Measurements from ENCODE around the gene DELE1. TPM values are rescaled to one million over a fixed set of nuclear protein-coding genes. Genes with fewer than 3 reads are reported as not detected.

The DELE1 gene
- total RNA-seq, 3 donors from 2014 or later (not counting 1 experiment from before 2014, with no cell fraction given): 106 to 125 (median 115) TPM

- H3K4me3 Mint-ChIP-seq: no peak overlapping the region
- no peak for ATAC-seq
Measured at GRCh38 chr5:141947316-141947715, 23.6 kb downstream of the DELE1 start.

GRCh38 chr5:141948812-141949211 is 25.1 kb downstream of the DELE1 start:
- Mint-ChIP-seq H3K9me3 (no peaks in the 10 kb centered on the region), H3K27me3 (ENCODE audit: low read depth in 2 of 2) (peaks cover 0 to 4% of the 10 kb centered on the region in 2 donors), H3K4me1 (peaks cover 5 to 16% of the 10 kb centered on the region in 2 donors), H3K27ac (no peak overlapping the region), H3K36me3 (no peaks in the 10 kb centered on the region), H3K4me3 (no peak overlapping the region)
- Histone ChIP-seq H3K27me3 (ENCODE audit: control insufficient read depth, insufficient read depth, low read length) (no peaks in the 10 kb centered on the region), H3K4me1 (ENCODE audit: control insufficient read depth, insufficient read depth, low read length) (no peaks in the 10 kb centered on the region), H3K36me3 (ENCODE audit: control insufficient read depth, insufficient read depth, low read length) (no peaks in the 10 kb centered on the region), H3K27ac (ENCODE audit: low read length) (no peak overlapping the region), H3K9me3 (ENCODE audit: control insufficient read depth, insufficient read depth, low read length) (no peaks in the 10 kb centered on the region), H3K4me3 (ENCODE audit: low read length) (no peak overlapping the region)
- no peak for DNase-seq
- TF ChIP-seq CTCF (IDR thresholded peaks at IDR 0.05): no peak
- 85% methylated on average over 2 of the region's 2 CpGs for WGBS (ENCODE audit: insufficient coverage)
- ATAC-seq: no peak
- intact Hi-C loops (cut with micrococcal nuclease): no loop called here

More at GRCh38 chr5:141947316-141947715, 23.6 kb downstream of the DELE1 start:
- no peaks in the 10 kb centered on the region for H3K9me3 Mint-ChIP-seq
- no peak overlapping the region for H3K27ac ChIP-seq (ENCODE audit: low read length)
- H3K4me1 Mint-ChIP-seq: peaks cover 13 to 29% of the 10 kb centered on the region in 2 donors
- H3K27me3 Mint-ChIP-seq (ENCODE audit: low read depth in 2 of 2): peaks cover 0 to 4% of the 10 kb centered on the region in 2 donors
- 88% methylated on average over 4 of the region's 4 CpGs for WGBS (ENCODE audit: insufficient coverage)
- H3K36me3 Mint-ChIP-seq: no peaks in the 10 kb centered on the region
- no peaks in the 10 kb centered on the region for H3K27me3 ChIP-seq (ENCODE audit: control insufficient read depth, insufficient read depth, low read length)
- TF ChIP-seq CTCF (IDR thresholded peaks at IDR 0.05): no peak
- peaks cover 2% of the 10 kb centered on the region for H3K4me1 ChIP-seq (ENCODE audit: control insufficient read depth, insufficient read depth, low read length)
- no peaks in the 10 kb centered on the region for H3K9me3 ChIP-seq (ENCODE audit: control insufficient read depth, insufficient read depth, low read length)
- no peak for DNase-seq
- H3K27ac Mint-ChIP-seq: no peak overlapping the region
- no peaks in the 10 kb centered on the region for H3K36me3 ChIP-seq (ENCODE audit: control insufficient read depth, insufficient read depth, low read length)
- intact Hi-C loops (cut with micrococcal nuclease): no loop called here
- H3K4me3 ChIP-seq (ENCODE audit: low read length): no peak overlapping the region

- Mint-ChIP-seq H3K27ac (no peak overlapping the region), H3K27me3 (ENCODE audit: low read depth in 2 of 2) (peaks cover 0 to 4% of the 10 kb centered on the region in 2 donors), H3K4me3 (no peak overlapping the region), H3K9me3 (no peaks in the 10 kb centered on the region), H3K4me1 (peaks cover 5 to 16% of the 10 kb centered on the region in 2 donors), H3K36me3 (no peaks in the 10 kb centered on the region)
- H3K27ac ChIP-seq (ENCODE audit: low read length): no peak overlapping the region
- H3K27me3 ChIP-seq (ENCODE audit: control insufficient read depth, insufficient read depth, low read length): no peaks in the 10 kb centered on the region
- DNase-seq (no peak), ATAC-seq (no peak)
- intact Hi-C loops (cut with micrococcal nuclease): no loop called here
- H3K4me3 ChIP-seq (ENCODE audit: low read length): no peak overlapping the region
- H3K9me3 ChIP-seq (ENCODE audit: control insufficient read depth, insufficient read depth, low read length): no peaks in the 10 kb centered on the region
- TF ChIP-seq CTCF (IDR thresholded peaks at IDR 0.05): no peak
- no peaks in the 10 kb centered on the region for H3K36me3 ChIP-seq (ENCODE audit: control insufficient read depth, insufficient read depth, low read length)
- WGBS (ENCODE audit: insufficient coverage): 43% methylated on average over 1 of the region's 2 CpGs
- H3K4me1 ChIP-seq (ENCODE audit: control insufficient read depth, insufficient read depth, low read length): no peaks in the 10 kb centered on the region
Measured at GRCh38 chr5:141949511-141949910, 25.8 kb downstream of the DELE1 start.

All from natural killer cell (primary cell).